Glutamatergic neuron (in vitro differentiated cells): ENCODE results near the gene SLC24A2. TPM values are rescaled to one million over a fixed set of nuclear protein-coding genes. Genes with fewer than 3 reads are reported as not detected.

Source experiments
- DNase-seq: peaks from one replicate; pipeline ENCODE4 v3.0.0; 2022
- H3K27ac Mint-ChIP-seq: one replicate; pipeline ENCODE4 v1.8.0; 2020; ENCODE audit warnings: mild to moderate bottlenecking, mixed read lengths, inconsistent platforms; ENCODE audit not compliant: unreplicated experiment
- H3K27me3 Mint-ChIP-seq: one replicate; pipeline ENCODE4 v1.8.0; 2020; ENCODE audit warnings: mild to moderate bottlenecking, moderate library complexity, mixed read lengths, inconsistent platforms; ENCODE audit not compliant: unreplicated experiment
- H3K36me3 Mint-ChIP-seq: one replicate; pipeline ENCODE4 v1.8.0; 2020; ENCODE audit warnings: mild to moderate bottlenecking, mixed read lengths, inconsistent platforms; ENCODE audit not compliant: unreplicated experiment
- H3K4me1 Mint-ChIP-seq: one replicate; pipeline ENCODE4 v1.8.0; 2020; ENCODE audit warnings: mild to moderate bottlenecking, low read depth, mixed read lengths, inconsistent platforms; ENCODE audit not compliant: unreplicated experiment
- H3K4me3 Mint-ChIP-seq: one replicate; pipeline ENCODE4 v1.8.0; 2020; ENCODE audit warnings: mild to moderate bottlenecking, mixed read lengths, inconsistent platforms; ENCODE audit not compliant: unreplicated experiment
- H3K9me3 Mint-ChIP-seq: one replicate; pipeline ENCODE4 v1.8.0; 2020; ENCODE audit warnings: mild to moderate bottlenecking, moderate library complexity, mixed read lengths, inconsistent platforms; ENCODE audit not compliant: unreplicated experiment
- total RNA-seq: library from RNA; stranded (reverse); fragmentation: NEBNext Ultra II Directional; extraction: Animal tissue kit (Norgen Biotek cat#: 25700); gene quantifications from one replicate; pipeline ENCODE4 v1.2.1, GENCODE V29; 2021; ENCODE audit not compliant: unreplicated experiment
- TF ChIP-seq, protein P1 (sequence below): fragments of 200-600 bp; sonication (generic); IDR thresholded peaks from one replicate; pipeline ENCODE4 v1.5.0; 2021; ENCODE audit not compliant: partially characterized antibody, unreplicated experiment

SLC24A2 gene
- total RNA-seq, 1 donor from 2014 or later = 5.1 TPM

DNA sequence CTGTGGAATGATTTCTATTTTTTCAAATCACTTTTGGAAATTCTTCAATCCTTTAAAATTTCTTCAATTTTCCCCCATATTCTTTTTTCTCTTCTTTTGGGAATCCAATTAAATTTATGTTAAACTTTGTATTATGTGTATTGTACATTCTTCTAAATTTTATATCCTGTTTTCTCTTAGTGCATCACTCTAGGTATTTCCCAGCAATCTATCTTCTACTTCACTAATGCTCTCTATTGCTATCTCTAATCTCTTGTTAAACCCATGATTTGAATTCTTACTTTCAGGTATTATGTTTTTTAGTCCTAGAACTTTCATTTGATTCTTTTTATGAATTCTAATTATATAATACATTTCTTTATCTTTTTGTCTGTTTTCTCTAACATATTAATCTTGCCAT is 23.4 kb upstream of the SLC24A2 start:
- DNase-seq = no peak
- Mint-ChIP-seq H3K9me3 (peaks cover 5% of the 10 kb centered on the region), H3K4me3 (no peak overlapping the region), H3K36me3 (peaks cover 26% of the 10 kb centered on the region), H3K27ac (no peak overlapping the region), H3K27me3 (peaks cover 1% of the 10 kb centered on the region), H3K4me1 (no peaks in the 10 kb centered on the region)
- TF ChIP-seq, protein P1, sequence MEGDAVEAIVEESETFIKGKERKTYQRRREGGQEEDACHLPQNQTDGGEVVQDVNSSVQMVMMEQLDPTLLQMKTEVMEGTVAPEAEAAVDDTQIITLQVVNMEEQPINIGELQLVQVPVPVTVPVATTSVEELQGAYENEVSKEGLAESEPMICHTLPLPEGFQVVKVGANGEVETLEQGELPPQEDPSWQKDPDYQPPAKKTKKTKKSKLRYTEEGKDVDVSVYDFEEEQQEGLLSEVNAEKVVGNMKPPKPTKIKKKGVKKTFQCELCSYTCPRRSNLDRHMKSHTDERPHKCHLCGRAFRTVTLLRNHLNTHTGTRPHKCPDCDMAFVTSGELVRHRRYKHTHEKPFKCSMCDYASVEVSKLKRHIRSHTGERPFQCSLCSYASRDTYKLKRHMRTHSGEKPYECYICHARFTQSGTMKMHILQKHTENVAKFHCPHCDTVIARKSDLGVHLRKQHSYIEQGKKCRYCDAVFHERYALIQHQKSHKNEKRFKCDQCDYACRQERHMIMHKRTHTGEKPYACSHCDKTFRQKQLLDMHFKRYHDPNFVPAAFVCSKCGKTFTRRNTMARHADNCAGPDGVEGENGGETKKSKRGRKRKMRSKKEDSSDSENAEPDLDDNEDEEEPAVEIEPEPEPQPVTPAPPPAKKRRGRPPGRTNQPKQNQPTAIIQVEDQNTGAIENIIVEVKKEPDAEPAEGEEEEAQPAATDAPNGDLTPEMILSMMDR = no peak

DNA sequence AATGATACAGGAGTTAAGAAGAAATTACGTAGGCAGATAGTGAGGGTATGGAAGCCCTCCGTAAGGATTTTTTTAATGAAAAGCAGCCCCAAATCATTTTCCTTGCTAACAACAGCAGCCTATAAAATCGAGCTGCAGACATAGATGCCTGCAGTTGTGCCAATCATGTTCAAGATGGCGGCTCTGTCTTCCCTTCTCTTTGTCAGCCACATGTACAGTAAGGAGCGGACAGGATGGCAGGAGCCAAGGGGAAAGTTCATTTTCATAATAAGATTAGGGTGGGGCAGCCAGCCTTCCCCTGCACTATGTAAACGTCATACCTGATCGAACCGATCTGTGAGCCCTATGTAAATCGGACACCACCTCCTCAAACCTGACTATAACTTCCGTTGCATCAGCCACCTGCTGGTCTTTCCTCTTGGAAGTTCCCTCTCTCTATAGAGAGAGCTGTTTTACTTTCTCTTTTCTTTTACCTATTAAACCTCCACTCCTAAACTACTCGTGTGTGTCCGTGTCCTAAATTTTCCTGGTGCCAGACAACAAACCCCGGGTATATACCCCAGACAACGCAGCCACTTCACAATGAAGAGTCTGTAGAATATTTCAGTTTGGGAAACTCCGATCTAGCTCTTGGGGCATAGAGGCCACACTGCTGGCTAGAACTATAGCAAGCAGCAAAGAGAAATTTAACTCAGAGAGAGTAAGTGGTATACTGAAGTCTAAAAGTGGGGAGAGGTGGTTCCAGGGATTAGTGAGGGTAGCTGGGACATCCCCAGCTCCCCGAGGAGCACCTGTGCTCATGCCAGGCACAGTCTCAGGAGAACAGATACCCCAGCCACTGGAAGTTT is 20.8 kb upstream of the SLC24A2 start:
- Mint-ChIP-seq H3K27ac (no peak overlapping the region), H3K27me3 (peaks cover 1% of the 10 kb centered on the region), H3K4me1 (no peaks in the 10 kb centered on the region), H3K36me3 (peaks cover 12% of the 10 kb centered on the region), H3K9me3 (peaks cover 5% of the 10 kb centered on the region), H3K4me3 (no peak overlapping the region)
- no peak for DNase-seq
- TF ChIP-seq, protein P1 = no peak

DNA sequence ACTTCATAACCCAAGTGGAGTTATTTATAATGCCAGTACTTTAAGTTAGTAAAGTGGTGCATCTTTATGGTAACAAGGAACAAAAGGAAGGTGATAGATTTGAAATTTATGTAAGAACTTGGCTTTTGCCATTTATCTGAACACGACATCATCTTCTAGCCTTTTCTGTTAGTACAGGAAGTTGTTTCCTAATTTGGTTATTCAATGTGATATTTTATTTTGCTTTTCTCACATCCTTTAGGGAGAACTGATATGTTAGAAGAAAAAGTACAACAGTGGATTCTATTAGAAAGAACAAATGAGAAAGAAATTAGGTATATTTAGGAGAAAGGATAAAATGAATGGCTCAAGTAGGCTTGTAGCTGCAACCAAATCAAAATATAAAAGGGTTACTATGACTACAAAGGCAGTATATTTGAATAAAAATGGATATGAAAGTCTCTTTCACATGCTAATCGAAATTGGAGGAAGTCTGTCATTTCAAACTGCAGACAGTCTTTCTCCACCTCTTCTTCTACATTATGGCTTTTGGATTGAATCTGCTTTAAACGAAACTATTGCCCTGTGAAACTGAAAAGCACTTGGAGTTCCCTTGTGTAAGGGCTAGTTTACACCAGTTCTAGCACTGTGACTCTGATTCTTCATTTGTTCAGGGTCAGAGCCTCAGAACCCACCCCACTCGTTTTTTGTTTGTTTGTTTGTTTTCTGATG is 18.5 kb upstream of the SLC24A2 start:
- Mint-ChIP-seq H3K9me3 (peaks cover 3% of the 10 kb centered on the region), H3K4me3 (no peak overlapping the region), H3K36me3 (peaks cover 8% of the 10 kb centered on the region), H3K4me1 (peaks cover 3% of the 10 kb centered on the region), H3K27me3 (no peaks in the 10 kb centered on the region), H3K27ac (no peak overlapping the region)
- TF ChIP-seq, protein P1 = no peak
- no peak for DNase-seq

DNA sequence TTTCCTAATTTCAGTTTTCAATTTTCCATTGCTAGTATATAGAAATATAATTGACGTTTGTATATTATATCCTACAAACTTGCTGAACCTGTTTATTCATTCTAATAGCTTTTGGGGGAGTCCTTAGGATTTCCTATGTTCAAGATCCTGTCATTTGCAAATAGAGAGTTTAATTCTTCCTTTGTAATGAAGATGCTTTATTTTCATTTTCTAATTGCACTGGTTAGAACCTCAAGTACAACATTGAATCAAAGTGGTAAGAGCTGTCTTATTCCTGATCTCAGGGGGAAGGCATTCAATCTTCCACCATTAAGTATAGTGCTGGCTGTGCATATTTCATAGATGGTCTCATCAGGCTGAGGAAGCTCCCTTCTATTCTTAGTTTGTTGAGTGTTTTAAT is 15.6 kb upstream of the SLC24A2 start:
- H3K4me1 Mint-ChIP-seq = peaks cover 3% of the 10 kb centered on the region
- H3K9me3 Mint-ChIP-seq = no peaks in the 10 kb centered on the region
- TF ChIP-seq, protein P1 = no peak
- H3K36me3 Mint-ChIP-seq = peaks cover under 1% of the 10 kb centered on the region
- no peak for DNase-seq
- H3K4me3 Mint-ChIP-seq = no peak overlapping the region
- no peak overlapping the region for H3K27ac Mint-ChIP-seq
- no peaks in the 10 kb centered on the region for H3K27me3 Mint-ChIP-seq

DNA sequence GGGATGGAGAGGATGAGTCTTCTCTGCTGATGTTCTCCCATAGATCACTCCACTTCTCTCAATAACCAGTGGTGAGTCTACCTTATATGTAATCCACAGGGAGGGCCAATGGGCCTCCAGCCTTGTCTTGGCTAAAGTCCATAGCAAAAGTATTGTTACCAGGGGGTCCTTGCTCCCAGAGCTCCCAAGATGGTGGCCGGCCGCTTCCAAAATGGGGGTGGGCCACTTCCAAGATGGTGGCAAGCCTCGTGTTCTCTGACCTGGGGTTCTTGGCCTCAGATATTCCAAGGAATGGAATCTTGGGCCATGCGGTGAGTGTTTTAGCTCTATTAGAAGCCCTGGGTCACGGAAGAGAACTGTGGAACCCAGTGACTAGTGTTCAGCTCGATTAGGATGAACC is 12.0 kb upstream of the SLC24A2 start:
- Mint-ChIP-seq H3K4me3 (no peak overlapping the region), H3K4me1 (peaks cover 3% of the 10 kb centered on the region), H3K27ac (no peak overlapping the region), H3K27me3 (no peaks in the 10 kb centered on the region), H3K36me3 (no peaks in the 10 kb centered on the region), H3K9me3 (no peaks in the 10 kb centered on the region)
- DNase-seq = no peak
- TF ChIP-seq, protein P1 = no peak
